ENCODE data around the gene COX7A2L.
A peak's percentile ranks its signal among the peaks of the same experiment; 100 is the strongest.
"Not testable (repeated sequence)": the region's sequence is repeated elsewhere in the genome, so short reads cannot be mapped to it uniquely, and the experiment has no call there.

The COX7A2L gene, protein sequence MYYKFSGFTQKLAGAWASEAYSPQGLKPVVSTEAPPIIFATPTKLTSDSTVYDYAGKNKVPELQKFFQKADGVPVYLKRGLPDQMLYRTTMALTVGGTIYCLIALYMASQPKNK

DNA sequence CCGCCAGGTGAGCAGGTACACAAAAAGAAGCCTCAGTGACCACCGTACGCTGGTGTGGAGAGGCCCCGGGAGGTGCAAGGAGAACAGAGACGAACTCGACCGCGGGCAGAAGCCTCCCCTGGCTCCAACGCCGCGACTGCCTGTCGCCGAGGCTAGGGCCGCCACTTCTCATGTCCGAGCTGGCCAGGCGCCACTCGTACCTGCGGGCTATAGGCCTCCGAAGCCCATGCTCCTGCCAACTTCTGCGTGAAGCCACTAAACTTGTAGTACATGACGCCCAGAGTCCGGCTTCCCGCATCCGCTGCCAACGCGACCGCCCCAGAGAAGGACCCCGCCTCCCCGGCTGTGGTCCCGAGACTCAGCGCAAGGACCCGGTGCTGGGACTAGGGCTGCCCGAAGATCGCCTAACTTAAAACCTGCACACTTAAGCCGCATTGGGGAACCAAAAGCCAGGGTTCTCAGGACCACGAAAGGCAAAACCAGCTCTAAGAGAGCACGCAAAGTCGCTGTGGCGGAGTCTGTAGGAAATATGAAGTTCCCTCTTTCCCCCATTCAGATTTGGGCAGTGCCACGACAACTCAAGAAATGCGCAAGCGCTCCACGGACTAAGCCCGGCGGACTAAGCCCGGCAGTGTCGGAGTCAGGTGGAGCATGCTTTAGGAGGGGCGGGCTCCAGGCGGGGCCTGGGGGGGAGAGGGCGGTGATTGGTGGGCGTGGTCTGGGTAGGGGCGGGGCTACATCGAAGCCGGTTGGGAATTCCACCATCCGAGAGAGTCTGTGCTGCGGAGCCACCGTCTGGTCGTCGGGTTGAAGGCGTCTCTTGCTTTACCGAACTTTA, at the start of gene COX7A2L:
Gene COX7A2L (minus strand): TSS at position 328 of the 838 bp plus-strand sequence. CDS start 56 bp downstream, at position 272.
- peak; percentile 98 for DNase-seq (ENCODE audit: low read depth)

DNA sequence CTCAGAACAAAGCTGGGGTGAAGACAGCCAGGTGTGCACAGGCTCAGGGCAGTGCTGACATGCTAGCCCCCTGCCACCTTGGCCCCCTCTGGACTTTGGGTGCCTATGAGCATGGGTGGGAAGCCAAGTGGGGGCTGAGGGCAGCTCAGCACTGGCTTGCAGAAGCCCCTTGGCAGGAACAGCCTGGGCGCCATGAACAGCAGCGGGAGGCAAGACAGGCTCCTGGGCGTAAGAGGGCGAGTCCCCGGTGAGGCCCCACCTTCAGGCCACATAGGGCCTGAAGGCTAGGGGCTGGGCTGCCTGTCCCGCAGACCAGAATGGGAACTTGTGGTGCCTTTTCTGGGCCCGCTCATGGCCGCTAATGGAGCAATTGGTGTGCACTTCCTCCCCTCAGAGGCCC, 47.0 kb upstream of the COX7A2L start:
- no peak for DNase-seq (ENCODE audit: low read depth)

DNA sequence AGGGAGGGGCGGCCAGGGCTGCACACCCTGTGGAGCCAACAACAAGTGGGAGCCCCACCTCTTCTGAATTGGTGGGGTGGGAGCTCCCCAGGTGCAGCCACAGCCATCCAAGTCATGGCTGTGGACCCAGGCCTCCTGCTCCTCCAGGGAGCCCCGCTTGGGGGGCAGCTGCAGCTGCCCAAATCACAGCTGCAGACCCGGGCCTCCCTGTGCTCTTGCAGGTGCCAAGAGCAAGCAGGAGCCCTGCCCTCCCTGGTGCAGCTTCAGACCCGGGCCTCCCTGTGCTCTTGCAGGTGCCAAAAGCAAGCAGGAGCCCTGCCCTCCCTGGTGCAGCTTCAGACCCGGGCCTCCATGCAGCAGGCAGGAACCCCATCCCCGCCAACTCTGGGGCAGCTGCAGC, 46.5 kb upstream of the COX7A2L start:
- no peak for DNase-seq (ENCODE audit: low read depth)

DNA sequence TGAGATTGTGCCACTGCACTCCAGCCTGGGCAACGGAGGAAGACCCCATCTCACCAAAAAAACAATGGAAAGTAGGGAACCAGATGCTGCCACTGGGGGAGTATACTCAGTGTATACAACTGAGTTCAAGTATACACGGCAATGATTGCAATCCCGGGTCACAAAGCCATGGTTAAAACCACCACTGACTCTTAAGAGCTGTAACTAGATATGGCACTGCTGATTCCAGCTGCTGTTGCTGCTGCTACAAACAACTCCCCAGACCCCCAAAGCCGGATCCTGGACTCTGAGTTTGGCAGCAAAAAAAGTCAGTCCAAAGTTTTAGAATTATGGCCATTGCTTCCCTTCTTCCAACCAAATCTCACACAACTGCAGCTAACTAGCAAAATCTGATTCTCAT, 43.7 kb upstream of the COX7A2L start:
- DNase-seq (ENCODE audit: low read depth), result no peak

DNA sequence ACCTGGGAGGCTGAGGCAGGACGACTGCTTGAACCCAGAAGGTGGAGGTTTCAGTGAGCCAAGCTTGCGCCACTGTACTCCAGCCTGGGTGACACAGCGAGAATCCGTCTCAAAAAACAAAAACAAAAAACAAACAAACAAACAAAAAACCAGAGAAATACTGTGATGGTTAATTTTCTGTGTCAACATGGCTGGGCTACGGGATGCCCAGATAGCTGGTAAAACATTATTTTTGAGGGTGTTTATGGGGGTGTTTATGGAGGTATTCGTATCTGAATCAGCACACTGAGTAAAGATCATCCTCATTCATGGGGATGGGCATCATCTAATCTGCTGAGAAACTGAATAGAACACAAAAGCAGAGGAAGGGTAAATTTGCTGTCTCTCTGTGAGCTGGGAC, 40.8 kb upstream of the COX7A2L start:
- no peak for DNase-seq (ENCODE audit: low read depth)

DNA sequence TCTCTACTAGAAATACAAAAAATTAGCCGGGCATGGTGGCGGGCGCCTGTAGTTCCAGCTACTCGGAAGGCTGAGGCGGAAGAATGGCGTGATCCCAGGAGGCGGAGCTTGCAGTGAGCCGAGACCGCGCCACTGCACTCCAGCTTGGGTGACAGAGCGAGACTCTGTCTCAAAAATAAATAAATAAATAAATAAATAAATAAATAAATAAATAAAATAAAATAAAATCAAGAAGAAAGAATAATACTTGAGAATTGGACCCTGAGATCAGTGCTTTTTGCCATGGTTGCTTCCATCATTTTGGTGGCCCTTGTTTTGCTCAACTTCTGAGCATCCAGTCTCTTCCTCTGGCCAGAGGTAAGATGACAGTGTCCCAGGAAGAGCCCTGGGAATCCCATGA, 37.0 kb upstream of the COX7A2L start:
- not testable (repeated sequence) for DNase-seq (ENCODE audit: low read depth)

DNA sequence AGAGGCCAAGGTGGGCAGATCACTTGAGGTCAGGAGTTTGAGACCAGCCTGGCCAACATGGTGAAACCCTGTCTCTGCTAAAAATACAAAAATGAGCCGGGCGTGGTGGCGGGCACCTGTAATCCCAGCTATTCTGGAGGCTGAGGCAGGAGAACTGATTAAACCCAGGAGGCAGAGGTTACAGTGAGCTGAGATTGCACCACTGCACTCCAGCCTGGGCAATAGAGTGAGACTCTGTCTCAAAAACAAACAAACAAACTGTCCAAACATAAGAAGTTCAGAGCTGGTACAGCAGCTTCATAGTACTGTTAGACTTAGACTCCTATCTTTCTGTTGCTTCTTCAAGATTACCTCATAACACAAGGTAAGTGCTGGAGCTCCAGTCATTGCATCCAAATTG, 32.3 kb upstream of the COX7A2L start:
- not testable (repeated sequence) for DNase-seq (ENCODE audit: low read depth)

DNA sequence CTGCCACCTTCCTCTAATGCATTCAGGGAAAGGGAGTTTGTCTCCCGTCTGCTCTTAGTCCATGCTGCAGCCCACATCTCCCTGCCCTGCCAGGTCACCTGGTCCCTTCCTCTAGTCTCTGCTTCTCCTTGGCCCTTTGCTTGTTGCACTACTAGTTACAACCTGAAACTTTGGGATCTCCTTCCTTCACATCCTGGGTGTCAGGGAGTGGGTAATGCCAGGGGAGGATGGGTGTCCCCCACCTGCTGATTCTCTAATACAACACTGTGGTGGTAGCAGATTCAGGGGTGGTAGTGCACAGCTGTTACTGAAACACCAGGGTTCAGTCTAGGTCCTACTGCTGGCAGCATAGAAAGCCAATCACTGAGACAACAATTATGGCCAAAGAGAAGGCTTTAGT, 31.2 kb upstream of the COX7A2L start:
- no peak for DNase-seq (ENCODE audit: low read depth)

DNA sequence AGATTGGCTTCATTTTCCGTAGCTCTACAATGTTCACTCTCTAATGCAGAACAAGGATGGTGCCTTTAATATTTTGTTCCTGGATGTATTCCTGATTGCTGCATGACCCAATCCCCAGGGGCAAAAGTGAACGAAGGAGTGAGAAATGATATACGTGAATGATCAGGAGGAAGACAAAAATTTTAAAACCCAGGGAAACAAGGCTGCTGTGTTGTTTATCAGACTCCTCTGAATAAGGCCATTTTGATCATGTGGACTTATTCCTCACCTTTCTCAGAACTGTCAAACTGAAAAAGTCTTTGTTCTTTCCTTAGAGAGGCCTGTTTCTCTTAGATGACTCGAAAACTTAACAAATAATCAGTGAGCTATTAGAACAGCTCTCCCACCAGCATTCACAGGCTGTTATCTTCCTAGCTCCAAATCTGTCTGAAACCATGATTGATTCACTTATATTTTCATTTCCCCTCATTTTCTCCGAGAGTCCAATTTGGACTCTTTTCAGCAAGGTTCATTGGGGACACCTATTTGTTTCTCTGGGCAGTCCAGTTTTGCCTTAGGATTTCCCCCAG, 29.5 kb upstream of the COX7A2L start:
- no peak for DNase-seq (ENCODE audit: low read depth)

DNA sequence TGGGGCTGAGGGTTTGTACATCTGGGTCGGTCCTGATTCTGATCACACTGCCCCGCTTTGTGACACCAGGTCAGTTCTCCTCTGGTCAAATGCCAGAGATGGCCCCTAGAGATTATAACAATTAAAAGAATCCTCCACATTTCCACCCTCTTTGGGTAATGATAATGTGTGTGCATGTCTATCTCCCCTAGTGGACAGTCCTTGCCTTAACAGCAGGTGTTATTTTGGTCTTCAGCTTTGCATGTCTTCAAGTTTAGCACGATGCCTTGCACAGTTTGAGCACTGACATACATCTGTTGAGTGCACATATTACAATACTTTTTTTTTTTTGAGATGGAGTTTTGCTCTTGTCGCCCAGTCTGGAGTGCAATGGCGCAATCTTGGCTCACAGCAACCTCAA, 25.7 kb upstream of the COX7A2L start:
- peak; percentile 38 for DNase-seq (ENCODE audit: low read depth)

DNA sequence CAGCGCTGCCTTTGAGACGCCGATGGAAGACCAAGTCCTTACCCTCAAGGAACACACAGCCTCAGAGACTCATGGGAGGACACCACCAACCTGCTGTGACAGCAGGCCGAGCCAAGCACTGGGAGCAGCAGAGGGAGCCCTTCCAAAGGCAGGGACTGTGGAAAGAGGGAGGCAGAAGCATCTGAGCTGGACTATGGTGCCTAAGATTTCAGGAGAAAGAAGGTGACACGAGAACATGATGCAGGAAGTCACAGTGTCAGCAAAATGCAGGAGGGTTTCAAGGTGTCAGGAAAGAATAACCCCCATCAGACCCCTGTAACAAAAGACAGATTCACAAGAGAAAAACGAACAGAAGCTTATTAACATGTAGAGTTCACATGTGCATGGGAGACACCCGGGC, 24.2 kb upstream of the COX7A2L start:
- peak; percentile 31 for DNase-seq (ENCODE audit: low read depth)

DNA sequence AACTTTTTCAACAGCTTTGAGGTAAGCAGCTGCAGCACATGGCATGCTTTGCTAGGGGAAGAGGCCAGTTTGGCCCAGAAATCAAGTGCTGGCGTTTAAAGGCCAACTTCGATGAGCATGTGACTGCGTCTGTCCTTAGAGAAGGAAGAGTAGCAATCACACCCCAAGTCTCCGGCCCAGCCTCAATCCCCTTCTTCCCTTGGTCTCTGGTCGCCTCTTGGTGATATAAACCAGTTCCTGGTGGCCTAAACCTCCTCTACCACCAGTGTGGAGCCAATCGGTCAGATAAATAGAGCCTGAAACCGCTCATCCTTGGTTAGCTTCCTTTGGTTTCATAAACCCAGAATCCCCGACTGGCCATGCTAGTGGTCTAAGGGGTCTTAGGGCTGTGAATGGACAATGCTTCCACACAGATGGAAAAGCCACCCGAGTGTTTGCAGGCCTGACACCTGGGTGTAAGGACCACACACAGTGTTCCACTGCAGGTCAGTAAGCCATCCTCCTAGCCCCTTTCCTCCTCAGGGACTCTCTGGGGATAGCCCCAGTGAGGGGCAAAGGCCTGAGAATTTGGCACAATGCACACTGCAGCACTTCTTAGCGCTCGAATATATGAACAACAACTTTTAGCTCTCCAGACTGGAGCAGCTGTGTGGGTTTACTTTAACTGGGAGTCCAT, 23.0 kb upstream of the COX7A2L start:
- no peak for DNase-seq (ENCODE audit: low read depth)

DNA sequence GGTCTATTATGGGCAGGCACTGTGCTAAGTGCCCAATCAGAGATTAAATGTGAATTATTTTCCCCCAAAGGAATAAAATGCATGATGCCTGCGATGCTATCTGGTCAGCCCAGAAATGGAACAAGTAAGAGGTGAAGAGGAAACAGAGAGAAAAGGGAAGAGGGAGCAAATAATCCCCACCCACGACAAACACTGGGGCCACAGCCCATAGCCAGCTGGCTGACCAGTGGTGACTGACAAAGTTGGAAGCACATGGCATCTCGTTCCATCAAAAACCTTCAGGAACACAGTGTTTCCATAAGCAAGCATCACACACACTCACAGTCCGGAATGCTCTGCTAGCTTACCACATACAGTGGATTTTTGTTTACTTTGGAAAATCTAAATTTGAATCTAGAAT, 21.1 kb upstream of the COX7A2L start:
- DNase-seq (ENCODE audit: low read depth), result no peak

DNA sequence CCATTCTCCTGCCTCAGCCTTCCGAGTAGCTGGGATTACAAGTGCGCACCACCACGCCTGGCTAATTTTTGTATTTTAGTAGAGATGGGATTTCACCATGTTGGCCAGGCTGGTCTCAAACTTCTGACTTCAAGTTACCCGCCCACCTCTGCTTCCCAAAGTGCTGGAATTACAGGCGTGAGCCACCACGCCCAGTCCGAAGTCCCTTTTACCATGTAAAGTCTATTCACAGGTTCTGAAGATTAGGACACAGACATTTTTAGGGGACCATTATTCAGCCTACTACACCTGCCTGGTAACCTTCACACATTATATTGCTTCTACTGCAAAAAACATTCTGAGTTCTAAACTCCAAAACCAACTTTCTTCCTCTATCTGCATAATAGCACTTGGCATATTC, 19.0 kb upstream of the COX7A2L start:
- DNase-seq (ENCODE audit: low read depth), result not testable (repeated sequence)

DNA sequence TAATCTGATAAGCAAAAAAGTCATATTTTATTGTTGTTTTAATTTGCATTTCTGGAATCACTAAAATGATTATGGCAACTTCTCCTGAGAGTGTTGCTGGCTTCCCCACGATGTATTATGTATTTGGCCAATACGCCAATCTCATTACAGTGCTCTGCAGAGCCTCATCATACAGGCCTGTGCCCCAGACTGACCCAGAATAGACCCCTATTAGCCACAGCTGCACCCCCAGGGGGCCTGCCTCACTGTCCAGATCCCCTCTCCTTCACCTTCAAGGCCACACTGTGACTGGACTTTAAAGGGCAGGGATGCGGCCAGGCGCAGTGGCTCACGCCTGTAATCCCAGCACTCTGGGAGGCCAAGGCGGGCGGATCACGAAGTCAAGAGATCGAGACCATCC, 17.4 kb upstream of the COX7A2L start:
- DNase-seq (ENCODE audit: low read depth), result no peak

DNA sequence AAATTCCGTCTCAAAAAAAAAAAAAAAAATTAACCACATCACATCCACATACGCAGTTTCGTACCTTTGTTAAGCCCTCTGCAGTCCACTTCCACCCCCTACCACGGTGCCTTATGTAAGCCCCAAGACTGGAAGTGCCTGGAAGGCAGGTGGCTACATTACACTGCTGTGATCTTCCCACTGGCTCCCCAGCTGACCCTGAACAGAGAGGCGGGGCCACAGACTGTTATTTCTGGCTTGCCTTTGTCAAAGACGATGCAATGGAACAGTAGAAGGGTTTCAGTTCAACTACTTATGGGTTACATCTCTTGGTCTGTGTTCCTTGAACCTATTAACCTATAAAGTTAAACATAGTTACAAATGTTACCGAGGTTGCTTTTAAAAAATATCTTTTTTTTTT, 15.7 kb upstream of the COX7A2L start:
- DNase-seq (ENCODE audit: low read depth), result no peak

DNA sequence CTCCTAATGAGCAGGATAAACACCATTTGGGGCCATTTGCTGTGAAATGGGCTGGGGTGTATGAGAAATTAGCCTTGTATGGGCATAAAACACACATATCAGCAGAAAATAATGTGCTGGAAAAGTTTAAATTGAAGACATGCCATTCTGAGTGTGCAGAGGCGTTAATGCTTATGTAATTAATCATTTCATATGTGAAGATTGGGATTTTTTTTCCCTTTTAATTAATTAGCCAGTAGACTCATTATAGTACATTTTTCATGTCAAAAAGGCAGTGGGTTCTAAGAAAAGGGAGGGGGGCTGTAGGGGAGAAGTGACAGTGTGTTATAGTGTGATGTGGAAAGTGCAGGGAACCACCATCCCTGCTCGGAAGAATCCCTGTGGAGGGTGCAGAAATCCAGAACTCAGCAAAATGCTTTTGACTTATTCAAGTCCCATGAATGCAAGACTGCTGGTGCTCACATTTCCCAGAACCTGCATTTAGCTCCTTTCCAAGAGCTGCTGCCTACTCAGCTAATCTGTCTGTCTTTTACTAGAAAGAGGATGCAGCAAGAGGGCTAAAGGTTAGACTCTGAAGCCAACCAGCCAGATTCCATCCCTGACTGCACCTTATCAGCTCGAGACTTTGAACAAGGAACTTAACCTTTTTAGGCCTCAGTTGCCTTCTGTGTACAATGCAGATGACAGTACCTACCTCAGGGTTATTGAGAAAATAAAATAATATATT, 11.6 kb upstream of the COX7A2L start:
- no peak for DNase-seq (ENCODE audit: low read depth)

DNA sequence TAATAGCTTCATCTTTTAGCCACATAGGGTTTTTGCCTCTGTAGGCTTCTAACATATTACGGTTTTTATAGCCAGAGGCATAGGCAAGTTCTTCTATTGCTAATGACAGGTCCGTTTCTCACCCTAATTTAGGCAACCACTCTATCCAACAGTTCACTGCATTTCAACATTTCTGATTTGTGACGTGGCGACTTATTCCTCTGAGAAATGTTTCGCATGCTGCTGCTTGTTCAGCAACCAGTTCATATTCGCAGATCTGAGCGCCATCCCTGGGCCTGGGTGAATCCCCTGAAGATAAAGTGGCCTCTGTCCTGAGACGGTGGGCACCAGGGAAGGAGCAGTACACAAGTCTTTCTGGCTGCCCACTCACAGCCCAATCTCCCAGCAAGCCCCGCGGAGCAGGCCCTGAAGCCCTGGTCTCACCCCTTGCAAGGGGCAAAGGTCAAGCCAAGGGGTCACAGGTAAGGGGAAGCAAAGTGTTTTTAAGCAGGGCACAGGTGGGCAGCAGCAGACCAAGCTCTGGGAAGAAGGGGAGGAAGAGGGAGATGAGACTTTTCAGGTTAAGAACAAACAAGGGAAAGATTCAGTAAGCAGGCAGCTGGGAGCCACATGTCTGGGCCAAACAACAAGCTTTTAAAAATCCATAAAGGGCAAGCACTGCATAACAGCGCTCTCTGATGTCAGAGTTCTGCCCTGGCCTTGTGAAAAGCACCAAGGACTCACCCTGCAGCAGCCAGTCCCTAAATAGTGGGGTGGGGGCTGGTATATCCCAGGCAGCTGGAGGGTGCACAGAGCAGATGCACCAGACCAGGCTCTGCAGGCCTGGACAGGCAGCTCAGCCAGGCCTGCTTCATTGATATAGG, 10.8 kb upstream of the COX7A2L start:
- DNase-seq (ENCODE audit: low read depth), result no peak

DNA sequence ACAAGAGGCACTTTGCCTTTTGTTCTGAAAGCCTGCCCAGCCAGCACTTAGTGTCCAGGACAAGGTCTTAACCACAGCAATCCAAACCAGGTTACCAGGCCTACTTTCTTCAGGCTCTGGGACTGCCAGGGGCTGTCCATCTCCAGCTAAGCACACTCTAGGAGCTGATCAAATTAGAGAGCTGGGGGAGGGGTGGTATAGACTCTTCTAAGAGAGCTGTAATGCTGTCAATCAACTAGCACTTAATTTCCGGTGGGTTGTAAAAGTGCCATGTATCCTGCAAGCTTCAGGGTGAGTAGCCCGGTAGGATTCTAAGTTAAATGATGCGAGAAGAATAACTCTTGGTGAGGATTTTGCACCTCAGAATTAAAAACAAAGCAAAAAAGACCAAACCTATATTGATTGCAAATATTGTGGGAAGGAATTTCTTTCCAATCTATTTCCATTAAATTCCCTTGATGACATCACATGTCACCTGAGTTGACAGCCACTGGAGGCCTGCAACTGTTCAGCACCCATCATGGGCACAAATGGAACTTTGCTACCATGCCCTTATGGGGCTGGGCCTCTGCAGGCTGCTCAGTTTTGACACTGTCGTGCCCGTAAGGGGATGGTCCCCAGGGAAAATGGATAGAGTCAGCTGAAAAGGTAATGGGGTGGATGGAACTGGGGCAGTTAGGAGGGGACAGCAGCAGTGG, 8.7 kb upstream of the COX7A2L start:
- DNase-seq (ENCODE audit: low read depth), result no peak

DNA sequence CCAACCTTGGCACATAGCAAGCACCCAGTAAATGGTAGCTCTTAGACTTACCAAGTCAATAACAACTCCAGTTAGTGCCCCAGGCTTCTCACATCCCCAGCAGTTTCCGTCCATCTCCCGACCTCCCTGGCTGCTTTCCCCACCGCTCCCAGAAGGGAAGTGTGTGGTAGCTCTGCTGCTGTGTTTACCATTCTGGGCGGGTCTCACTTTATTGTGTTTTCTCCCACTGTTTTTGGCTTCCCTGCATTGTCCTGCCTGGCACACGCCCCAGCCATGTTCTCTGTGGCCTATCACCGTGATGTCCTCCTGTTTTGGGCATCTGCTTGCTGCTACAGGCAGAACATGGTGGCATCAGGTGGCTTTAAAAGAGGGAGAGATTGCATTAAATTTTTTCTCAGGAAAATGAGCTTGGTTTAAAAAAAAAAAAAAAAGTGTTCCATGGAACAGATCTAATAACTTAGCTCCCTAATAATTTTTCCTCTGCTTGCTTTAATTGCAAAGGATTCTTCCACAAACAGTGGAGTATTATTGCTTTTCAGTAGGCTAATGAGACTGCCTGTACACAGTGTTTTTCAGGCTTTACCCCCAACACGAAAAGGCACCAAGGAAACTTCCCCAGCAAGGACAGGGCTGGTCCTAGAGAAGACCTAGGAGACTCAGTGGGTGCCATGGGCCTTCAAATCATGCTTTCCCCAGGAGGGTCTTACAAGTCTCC, 8.0 kb upstream of the COX7A2L start:
- DNase-seq (ENCODE audit: low read depth), result no peak
